A549 (cell line): Measurements from ENCODE around the gene PCDH1.

Experiments used
- CEBPB ChIP-seq, 2 experiments: fragments of >200 bp in 1 of 2; sonication (Bioruptor Twin) in 1 of 2; formaldehyde crosslinking in 1 of 2; IDR thresholded peaks; 2 replicates each; pipeline ENCODE4 v1.6.1; 2012 to 2016
- EP300 ChIP-seq, 2 experiments: fragments of >200 bp; sonication (Bioruptor Twin); formaldehyde crosslinking; IDR thresholded peaks; 2 replicates in 1 of 2; 3 replicates in 1 of 2; pipeline ENCODE4 v1.6.1; 2016 to 2017
- JUNB ChIP-seq: fragments of >200 bp; sonication (Bioruptor Twin); formaldehyde crosslinking; IDR thresholded peaks from 2 replicates; pipeline ENCODE4 v1.6.1; 2016
- NPAS2 ChIP-seq: fragments of 250-450 bp; sonication (Bioruptor Pico); IDR thresholded peaks from 2 replicates; pipeline ENCODE4 v1.8.0; 2022; ENCODE audit warnings: mild to moderate bottlenecking, moderate library complexity, borderline replicate concordance
- POLR2A ChIP-seq: IDR thresholded peaks from 2 replicates; pipeline ENCODE4 v1.6.1; 2012; ENCODE audit warnings: mild to moderate bottlenecking, low read length
- REST ChIP-seq: fragments of 200-600 bp; sonication (generic); IDR thresholded peaks from 2 replicates; pipeline ENCODE4 v1.6.1; 2016; ENCODE audit warnings: antibody characterized with exemption, mild to moderate bottlenecking, moderate library complexity
- RNF2 ChIP-seq: fragments of 200-600 bp; sonication (generic); IDR thresholded peaks from 2 replicates; pipeline ENCODE4 v1.6.1; 2016; ENCODE audit warnings: low read depth, mild to moderate bottlenecking, antibody characterized with exemption, moderate library complexity, borderline replicate concordance
- TP53 ChIP-seq: fragments of 250-450 bp; sonication (Bioruptor Pico); IDR thresholded peaks from 2 replicates; pipeline ENCODE4 v1.5.0; 2021; ENCODE audit warnings: mild to moderate bottlenecking, moderate library complexity
- TF ChIP-seq, protein P1 (sequence below): fragments of >200 bp; sonication (Bioruptor Twin); formaldehyde crosslinking; IDR thresholded peaks from 3 replicates; pipeline ENCODE4 v1.5.1; 2016

DNA sequence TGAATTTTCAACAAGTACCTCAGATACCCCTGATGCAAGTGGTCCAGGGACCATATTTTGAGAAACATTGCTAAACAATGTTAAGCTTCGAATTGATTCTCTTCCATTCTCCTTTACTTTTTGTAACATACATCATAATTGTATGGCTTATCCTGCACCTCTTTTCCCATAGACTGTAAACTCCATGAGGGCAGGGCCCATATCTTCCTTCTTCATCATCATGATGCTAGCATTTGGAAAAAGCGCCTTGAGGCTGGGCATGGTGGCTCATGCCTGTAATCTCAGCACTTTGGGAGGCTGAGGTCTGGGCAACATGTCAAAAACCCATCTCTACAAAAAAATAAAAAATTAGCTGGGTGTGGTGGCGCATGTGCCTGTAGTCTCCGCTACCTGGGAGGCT lies 31.0 kb upstream of the PCDH1 start:
- TF ChIP-seq NPAS2, result no peak
- TF ChIP-seq EP300 (IDR thresholded peaks at IDR 0.05), result no peak
- TF ChIP-seq JUNB, result no peak
- TF ChIP-seq, protein P1, sequence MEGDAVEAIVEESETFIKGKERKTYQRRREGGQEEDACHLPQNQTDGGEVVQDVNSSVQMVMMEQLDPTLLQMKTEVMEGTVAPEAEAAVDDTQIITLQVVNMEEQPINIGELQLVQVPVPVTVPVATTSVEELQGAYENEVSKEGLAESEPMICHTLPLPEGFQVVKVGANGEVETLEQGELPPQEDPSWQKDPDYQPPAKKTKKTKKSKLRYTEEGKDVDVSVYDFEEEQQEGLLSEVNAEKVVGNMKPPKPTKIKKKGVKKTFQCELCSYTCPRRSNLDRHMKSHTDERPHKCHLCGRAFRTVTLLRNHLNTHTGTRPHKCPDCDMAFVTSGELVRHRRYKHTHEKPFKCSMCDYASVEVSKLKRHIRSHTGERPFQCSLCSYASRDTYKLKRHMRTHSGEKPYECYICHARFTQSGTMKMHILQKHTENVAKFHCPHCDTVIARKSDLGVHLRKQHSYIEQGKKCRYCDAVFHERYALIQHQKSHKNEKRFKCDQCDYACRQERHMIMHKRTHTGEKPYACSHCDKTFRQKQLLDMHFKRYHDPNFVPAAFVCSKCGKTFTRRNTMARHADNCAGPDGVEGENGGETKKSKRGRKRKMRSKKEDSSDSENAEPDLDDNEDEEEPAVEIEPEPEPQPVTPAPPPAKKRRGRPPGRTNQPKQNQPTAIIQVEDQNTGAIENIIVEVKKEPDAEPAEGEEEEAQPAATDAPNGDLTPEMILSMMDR, result no peak
- TF ChIP-seq REST, result no peak
- no peak for TF ChIP-seq RNF2
- TF ChIP-seq POLR2A, result no peak
- TF ChIP-seq CEBPB (IDR thresholded peaks at IDR 0.05), result no peak
- TF ChIP-seq TP53 (CRISPR knock-in tag), result no peak
